ENCODE data around the gene POT1.

POT1 gene

DNA sequence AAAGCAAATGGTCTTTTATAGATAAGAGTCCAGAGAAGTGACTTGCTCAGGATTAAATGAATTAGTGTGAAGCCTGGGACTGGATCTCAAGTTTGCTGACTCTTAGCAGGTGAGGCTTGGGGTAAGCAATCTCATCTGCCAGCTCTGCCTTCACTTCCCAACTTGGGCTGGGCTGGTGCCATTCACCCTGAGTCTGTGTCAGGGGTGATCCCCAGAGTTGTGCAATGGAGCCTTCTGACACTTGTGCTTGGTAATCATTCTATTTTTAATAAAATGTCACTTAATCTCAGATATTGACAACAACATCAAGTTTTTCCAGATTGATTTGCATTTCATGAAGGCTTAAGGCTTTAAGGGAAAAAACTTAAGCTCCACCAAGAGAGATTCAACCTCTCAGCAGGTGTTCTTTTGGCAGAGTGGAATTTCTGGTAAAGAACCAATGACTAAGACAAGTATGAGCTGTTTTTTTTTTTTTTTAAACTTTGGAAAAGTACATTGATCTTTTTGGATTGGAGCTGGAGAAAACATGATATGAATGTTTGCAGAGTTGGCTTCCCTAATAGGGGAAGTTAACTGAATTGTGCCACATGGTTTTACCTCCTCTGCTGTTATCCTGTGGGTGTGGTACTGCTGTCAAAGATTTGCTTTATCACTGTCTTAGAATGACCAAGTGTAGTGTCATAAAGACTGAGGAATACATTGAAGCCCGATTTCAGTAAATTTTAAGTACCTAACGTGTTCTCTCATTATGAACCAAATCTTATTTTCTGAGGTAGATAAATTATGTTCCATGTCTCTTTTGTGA, 115.4 kb downstream of the POT1 start:
- H3K36me3 Mint-ChIP-seq (ENCODE audit: insufficient read depth): no peaks in the 10 kb centered on the region
- H3K27me3 Mint-ChIP-seq: peaks cover 5 to 12% of the 10 kb centered on the region in 2 donors
- H3K27ac Mint-ChIP-seq: no peak overlapping the region
- DNase-seq (no peak), ATAC-seq (replicated peaks) (no peak)
- no peaks in the 10 kb centered on the region for H3K4me1 Mint-ChIP-seq (ENCODE audit: low read depth in 2 of 2)
- H3K4me3 Mint-ChIP-seq: no peak overlapping the region
- no peaks in the 10 kb centered on the region for H3K9me3 Mint-ChIP-seq

DNA sequence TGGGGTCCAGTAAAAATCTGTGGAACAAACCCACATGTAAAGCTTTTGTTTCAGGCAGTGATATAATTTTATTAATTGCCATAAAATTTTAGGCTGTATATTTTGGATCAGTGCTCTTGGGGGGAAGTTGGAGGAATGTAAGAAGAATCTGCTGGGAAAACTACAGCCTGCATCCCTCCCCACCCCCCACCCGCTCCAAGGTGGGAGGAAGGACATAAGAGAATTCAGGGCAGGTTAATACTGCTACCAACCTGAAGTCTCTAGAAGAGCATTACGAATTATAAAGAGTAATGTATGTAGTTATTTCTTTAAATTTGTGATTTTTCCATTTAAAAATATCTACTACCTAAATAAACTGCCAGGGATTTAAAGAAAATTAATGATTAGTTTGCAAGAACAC, 116.9 kb downstream of the POT1 start:
- no peak overlapping the region for H3K4me3 Mint-ChIP-seq
- peaks cover 5 to 12% of the 10 kb centered on the region in 2 donors for H3K27me3 Mint-ChIP-seq
- no peak for ATAC-seq (replicated peaks)

GRCh38 chr7:124811341-124811740, 118.3 kb downstream of the POT1 start:
- Mint-ChIP-seq H3K9me3 (no peaks in the 10 kb centered on the region), H3K4me3 (no peak overlapping the region), H3K27me3 (peaks cover 5 to 12% of the 10 kb centered on the region in 2 donors), H3K4me1 (ENCODE audit: low read depth in 2 of 2) (no peaks in the 10 kb centered on the region), H3K36me3 (ENCODE audit: insufficient read depth) (no peaks in the 10 kb centered on the region), H3K27ac (no peak overlapping the region)
- DNase-seq (no peak), ATAC-seq (replicated peaks) (no peak)

More for the DNA sequence above, 116.9 kb downstream of the POT1 start:
- DNase-seq: no peak
- Mint-ChIP-seq H3K36me3 (ENCODE audit: insufficient read depth) (no peaks in the 10 kb centered on the region), H3K27ac (no peak overlapping the region), H3K9me3 (no peaks in the 10 kb centered on the region), H3K4me1 (ENCODE audit: low read depth in 2 of 2) (no peaks in the 10 kb centered on the region)

GRCh38 chr7:124810605-124811004, 119.0 kb downstream of the POT1 start:
- Mint-ChIP-seq H3K27me3 (peaks cover 5 to 12% of the 10 kb centered on the region in 2 donors), H3K36me3 (ENCODE audit: insufficient read depth) (no peaks in the 10 kb centered on the region), H3K4me3 (no peak overlapping the region), H3K4me1 (ENCODE audit: low read depth in 2 of 2) (no peaks in the 10 kb centered on the region), H3K27ac (no peak overlapping the region), H3K9me3 (no peaks in the 10 kb centered on the region)
- DNase-seq: no peak
- ATAC-seq (replicated peaks): no peak

DNA sequence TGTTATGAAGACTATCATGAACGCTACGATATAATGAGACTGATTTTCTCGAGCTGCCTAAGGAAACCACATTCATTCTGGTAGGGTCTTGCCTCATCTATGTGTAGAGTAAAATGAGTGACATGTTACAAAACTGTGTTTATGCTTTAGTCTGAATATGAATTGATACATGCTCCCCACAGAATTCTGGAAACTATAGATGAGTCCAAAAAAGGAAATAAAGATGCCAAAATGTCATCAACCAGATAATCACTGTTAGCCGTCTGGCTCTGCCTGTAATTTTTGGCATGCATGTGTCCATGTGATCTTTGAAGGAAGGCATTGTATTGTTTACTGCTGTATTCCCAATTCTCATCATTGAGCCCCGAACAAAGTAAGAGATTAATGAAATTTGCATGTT, 121.4 kb downstream of the POT1 start:
- Mint-ChIP-seq H3K27me3 (peaks cover 0 to 7% of the 10 kb centered on the region in 2 donors), H3K4me1 (ENCODE audit: low read depth in 2 of 2) (no peaks in the 10 kb centered on the region), H3K36me3 (ENCODE audit: insufficient read depth) (no peaks in the 10 kb centered on the region), H3K9me3 (no peaks in the 10 kb centered on the region), H3K4me3 (no peak overlapping the region), H3K27ac (no peak overlapping the region)
- DNase-seq (no peak), ATAC-seq (replicated peaks) (no peak)

DNA sequence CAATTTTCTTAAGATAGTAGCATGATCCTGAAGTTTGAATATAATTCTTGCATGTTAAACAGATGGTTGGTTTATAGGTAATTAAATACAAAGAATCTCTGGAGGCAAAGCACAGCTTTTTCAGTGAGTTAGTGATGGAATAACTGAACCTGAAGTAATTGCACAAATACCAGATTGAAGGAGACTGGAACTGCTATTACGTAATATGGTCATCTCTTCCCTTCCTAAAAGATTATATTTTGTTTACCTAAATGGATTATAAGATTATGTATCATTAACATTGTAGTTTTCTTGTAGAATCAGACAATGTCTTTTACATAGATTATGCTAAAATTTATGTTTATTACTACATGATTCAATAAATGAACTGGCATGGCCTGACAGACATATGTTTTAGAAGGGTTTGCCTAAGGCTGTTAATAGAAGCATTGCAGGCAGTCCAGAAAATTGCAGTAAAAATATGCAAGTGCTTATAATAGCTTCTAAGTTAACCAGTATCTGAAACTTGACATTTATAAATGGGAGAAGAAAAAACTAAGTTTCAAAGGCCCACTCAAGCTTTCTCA, 128.2 kb downstream of the POT1 start:
- ATAC-seq (replicated peaks): no peak
- Mint-ChIP-seq H3K27ac (no peak overlapping the region), H3K36me3 (ENCODE audit: insufficient read depth) (no peaks in the 10 kb centered on the region), H3K9me3 (peaks cover 0 to 1% of the 10 kb centered on the region in 2 donors), H3K27me3 (peaks cover 12 to 34% of the 10 kb centered on the region in 2 donors), H3K4me3 (no peak overlapping the region), H3K4me1 (ENCODE audit: low read depth in 2 of 2) (no peaks in the 10 kb centered on the region)
- no peak for DNase-seq

- DNase-seq: no peak
- H3K27me3 Mint-ChIP-seq: peaks cover 12 to 34% of the 10 kb centered on the region in 2 donors
- no peaks in the 10 kb centered on the region for H3K36me3 Mint-ChIP-seq (ENCODE audit: insufficient read depth)
- no peak overlapping the region for H3K27ac Mint-ChIP-seq
- ATAC-seq (replicated peaks): no peak
- H3K4me3 Mint-ChIP-seq: no peak overlapping the region
- no peaks in the 10 kb centered on the region for H3K4me1 Mint-ChIP-seq (ENCODE audit: low read depth in 2 of 2)
- H3K9me3 Mint-ChIP-seq: peaks cover 0 to 9% of the 10 kb centered on the region in 2 donors
These were observed 129.2 kb downstream of the POT1 start for GRCh38 chr7:124800386-124800785.

DNA sequence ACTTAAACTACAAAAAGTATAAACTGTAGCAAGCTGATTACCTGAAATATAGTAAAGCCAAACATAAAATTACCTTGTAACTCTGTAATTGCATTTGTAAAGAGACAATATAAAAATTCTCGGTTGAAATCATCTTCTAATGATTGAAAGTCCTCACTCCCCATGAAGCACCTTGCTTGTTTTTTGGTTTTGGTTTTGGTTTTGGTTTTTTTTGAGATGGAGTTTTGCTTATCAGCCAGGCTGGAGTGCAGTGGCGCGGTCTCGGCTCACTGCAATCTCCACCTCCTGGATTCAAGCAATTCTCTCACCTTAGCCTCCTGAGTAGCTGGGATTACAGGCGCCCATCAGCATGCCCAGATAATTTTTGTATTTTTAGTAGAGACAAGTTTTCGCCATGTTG, 130.2 kb downstream of the POT1 start:
- Mint-ChIP-seq H3K9me3 (peaks cover 0 to 9% of the 10 kb centered on the region in 2 donors), H3K27ac (no peak overlapping the region)

DNA sequence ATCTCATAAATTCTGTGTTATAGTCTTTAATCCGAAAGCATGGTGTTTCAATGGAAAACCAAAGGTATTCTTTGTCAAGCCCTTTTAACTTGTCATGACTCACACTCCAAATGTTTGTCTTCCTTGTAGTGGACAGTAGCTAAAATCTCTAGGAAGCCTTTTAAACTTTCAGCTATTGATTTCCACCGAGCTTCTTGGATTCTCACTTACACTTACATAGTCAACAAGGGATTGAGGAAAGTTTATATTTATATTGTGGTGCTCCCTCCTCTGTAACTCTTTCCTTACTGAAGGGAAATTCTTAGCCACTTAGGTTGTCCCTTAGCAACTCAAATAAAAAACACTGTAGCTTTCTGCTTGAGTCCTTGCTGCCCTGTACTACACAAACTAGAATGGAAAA, 132.9 kb downstream of the POT1 start:
- H3K27ac Mint-ChIP-seq: no peak overlapping the region
- H3K4me3 Mint-ChIP-seq: no peak overlapping the region
- ATAC-seq (replicated peaks) (no peak), DNase-seq (no peak)
- peaks cover 0 to 9% of the 10 kb centered on the region in 2 donors for H3K9me3 Mint-ChIP-seq
- no peaks in the 10 kb centered on the region for H3K36me3 Mint-ChIP-seq (ENCODE audit: insufficient read depth)
- H3K4me1 Mint-ChIP-seq (ENCODE audit: low read depth in 2 of 2): no peaks in the 10 kb centered on the region
- peaks cover 14 to 33% of the 10 kb centered on the region in 2 donors for H3K27me3 Mint-ChIP-seq

More for the DNA sequence above, 130.2 kb downstream of the POT1 start:
- Mint-ChIP-seq H3K27me3 (peaks cover 12 to 34% of the 10 kb centered on the region in 2 donors), H3K36me3 (ENCODE audit: insufficient read depth) (no peaks in the 10 kb centered on the region), H3K4me3 (no peak overlapping the region), H3K4me1 (ENCODE audit: low read depth in 2 of 2) (no peaks in the 10 kb centered on the region)
- no peak for DNase-seq
- ATAC-seq (replicated peaks): no peak

DNA sequence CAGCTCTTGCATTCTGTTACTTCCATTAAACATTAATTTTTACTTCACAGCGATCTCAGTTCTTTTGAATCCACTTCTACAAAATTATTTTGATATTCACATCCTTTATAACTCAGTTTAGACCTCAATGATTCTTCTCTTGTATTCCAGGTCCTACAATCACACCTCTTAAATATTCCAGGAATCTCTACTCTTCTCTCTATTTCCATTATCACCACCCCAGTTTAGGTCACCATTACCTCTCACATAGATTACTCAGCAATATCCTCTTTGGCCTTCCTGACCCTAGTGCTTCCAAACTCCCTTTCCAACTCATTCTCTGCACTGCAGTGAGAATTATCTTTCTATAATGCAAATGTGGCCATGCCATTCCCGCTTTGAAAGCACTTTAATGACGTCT, 136.9 kb downstream of the POT1 start:
- H3K27me3 Mint-ChIP-seq: peaks cover 12% of the 10 kb centered on the region in 2 donors
- ATAC-seq (replicated peaks): no peak

DNA sequence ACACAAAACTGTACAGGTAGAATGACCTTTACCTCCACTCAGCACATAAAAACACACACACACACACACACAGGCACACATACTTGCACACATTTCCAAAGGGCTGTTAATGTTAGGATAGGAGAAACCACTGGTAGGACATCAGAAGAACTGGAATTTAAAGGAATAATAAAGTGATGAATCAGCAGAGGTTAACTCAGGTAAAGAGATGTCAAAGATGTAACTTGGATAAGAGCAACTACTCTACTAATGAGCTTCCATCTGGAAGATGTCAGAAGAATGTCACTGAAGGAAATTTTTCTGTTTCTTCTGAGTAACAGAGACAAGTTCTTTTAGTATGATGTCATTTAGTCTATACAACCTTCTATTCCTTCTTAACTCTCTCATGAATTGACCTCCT, 137.6 kb downstream of the POT1 start:
- DNase-seq: no peak
- no peak for ATAC-seq (replicated peaks)
- peaks cover 0 to 9% of the 10 kb centered on the region in 2 donors for H3K9me3 Mint-ChIP-seq
- H3K36me3 Mint-ChIP-seq (ENCODE audit: insufficient read depth): no peaks in the 10 kb centered on the region
- no peak overlapping the region for H3K4me3 Mint-ChIP-seq
- H3K27me3 Mint-ChIP-seq: peaks cover 5 to 9% of the 10 kb centered on the region in 2 donors
- no peaks in the 10 kb centered on the region for H3K4me1 Mint-ChIP-seq (ENCODE audit: low read depth in 2 of 2)
- no peak overlapping the region for H3K27ac Mint-ChIP-seq

More for the DNA sequence above, 136.9 kb downstream of the POT1 start:
- Mint-ChIP-seq H3K27ac (no peak overlapping the region), H3K36me3 (ENCODE audit: insufficient read depth) (no peaks in the 10 kb centered on the region), H3K4me1 (ENCODE audit: low read depth in 2 of 2) (no peaks in the 10 kb centered on the region), H3K9me3 (peaks cover 0 to 9% of the 10 kb centered on the region in 2 donors), H3K4me3 (no peak overlapping the region)
- DNase-seq: no peak

DNA sequence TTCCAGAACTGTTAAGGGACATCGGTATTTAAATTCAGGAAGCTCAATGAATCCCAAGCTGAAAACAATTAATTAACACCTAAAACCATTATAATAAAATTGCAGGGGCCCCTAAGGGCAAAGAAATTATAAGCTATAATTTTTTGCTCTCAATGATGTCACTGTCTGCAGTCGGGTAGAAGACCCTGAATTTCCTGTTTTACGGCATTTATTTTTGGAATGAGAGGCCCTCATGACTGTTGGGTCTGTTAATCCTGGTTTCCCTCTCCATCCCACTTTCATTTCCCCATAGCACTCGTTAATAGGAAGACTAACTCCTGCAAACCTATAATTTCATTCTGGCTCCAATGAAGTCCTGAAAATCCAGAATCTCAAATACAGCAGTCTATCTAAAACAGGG, 138.2 kb downstream of the POT1 start:
- H3K27me3 Mint-ChIP-seq: peaks cover 5 to 9% of the 10 kb centered on the region in 2 donors
- DNase-seq (no peak), ATAC-seq (replicated peaks) (no peak)
- H3K4me3 Mint-ChIP-seq: no peak overlapping the region
- no peaks in the 10 kb centered on the region for H3K36me3 Mint-ChIP-seq (ENCODE audit: insufficient read depth)
- peaks cover 0 to 7% of the 10 kb centered on the region in 2 donors for H3K9me3 Mint-ChIP-seq
- H3K4me1 Mint-ChIP-seq (ENCODE audit: low read depth in 2 of 2): no peaks in the 10 kb centered on the region
- H3K27ac Mint-ChIP-seq: no peak overlapping the region

DNA sequence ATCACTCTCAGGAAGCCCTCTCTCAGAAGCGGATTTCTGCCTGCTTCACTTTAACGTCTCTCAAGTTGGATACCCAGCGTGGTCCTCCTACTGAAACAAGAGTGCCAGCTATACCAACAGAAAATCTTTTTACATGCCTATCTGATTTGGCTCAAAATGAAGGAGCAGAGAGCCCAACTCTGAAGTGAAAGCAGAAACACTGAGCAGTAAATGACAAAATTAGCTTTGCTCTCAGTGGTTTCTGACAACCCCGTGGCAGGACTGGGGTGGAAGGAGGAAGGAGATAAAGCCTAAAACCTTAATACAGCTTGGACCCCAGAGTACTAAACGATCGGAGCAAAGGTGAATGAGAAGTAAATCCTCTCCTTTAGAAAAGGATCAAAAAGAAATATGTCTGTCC, 139.0 kb downstream of the POT1 start:
- Mint-ChIP-seq H3K4me3 (no peak overlapping the region), H3K36me3 (ENCODE audit: insufficient read depth) (no peaks in the 10 kb centered on the region), H3K4me1 (ENCODE audit: low read depth in 2 of 2) (no peaks in the 10 kb centered on the region), H3K27me3 (peaks cover 5 to 9% of the 10 kb centered on the region in 2 donors), H3K9me3 (no peaks in the 10 kb centered on the region), H3K27ac (no peak overlapping the region)
- ATAC-seq (replicated peaks): no peak
- no peak for DNase-seq

DNA sequence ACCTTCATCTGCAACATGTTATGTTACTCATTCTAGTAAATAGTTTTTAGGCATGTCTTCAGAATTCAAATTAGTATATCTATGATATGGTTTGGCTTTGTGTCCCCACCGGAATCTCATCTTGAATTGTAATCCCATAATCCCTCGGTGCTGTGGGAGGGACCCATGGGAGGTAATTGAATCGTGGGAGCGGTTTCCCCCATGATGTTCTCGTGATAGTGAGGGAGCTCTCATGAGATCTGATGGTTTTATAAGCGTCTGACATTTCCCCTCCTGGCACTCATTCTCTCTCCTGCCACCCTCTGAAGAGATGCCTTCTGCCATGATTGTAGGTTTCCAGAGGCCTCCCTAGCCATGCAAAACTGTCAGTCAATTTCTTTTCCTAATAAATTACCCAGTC, 143.6 kb downstream of the POT1 start:
- Mint-ChIP-seq H3K4me1 (ENCODE audit: low read depth in 2 of 2) (no peaks in the 10 kb centered on the region), H3K27ac (no peak overlapping the region), H3K27me3 (no peaks in the 10 kb centered on the region), H3K4me3 (no peak overlapping the region), H3K9me3 (no peaks in the 10 kb centered on the region), H3K36me3 (ENCODE audit: insufficient read depth) (no peaks in the 10 kb centered on the region)
- DNase-seq: no peak
- no peak for ATAC-seq (replicated peaks)

Data from effector memory CD8-positive, alpha-beta T cell (primary cell).